NOMO-1 (cell line): ENCODE results near the gene DAPK1.

Source experiments
- DNase-seq, 2 experiments: peaks; one replicate each; lab custom pipeline; 2025; ENCODE audit not compliant: unreplicated experiment in 2 of 2; lab: John Stamatoyannopoulos, UW

The DAPK1 gene

DNA sequence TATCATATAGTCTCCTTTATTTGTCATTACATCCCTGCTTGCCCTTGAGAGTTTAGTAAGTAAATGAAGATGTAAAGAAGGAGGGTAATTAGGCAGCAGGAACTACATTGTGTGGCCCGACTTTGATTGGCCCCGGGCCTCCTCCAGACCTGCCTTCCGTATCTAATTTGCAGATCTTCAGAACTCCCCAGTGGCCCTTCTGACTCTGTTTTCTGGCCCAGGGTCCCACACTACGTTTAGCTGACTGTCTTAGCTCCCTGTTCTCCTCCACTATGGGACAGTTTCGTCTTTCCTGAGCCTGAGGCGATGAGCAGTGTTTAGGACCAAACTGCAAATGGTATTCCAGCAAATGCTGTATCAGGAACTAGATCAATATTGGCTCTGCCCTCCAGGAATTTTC, 206.7 kb downstream of the DAPK1 start:
- no peak for DNase-seq

DNA sequence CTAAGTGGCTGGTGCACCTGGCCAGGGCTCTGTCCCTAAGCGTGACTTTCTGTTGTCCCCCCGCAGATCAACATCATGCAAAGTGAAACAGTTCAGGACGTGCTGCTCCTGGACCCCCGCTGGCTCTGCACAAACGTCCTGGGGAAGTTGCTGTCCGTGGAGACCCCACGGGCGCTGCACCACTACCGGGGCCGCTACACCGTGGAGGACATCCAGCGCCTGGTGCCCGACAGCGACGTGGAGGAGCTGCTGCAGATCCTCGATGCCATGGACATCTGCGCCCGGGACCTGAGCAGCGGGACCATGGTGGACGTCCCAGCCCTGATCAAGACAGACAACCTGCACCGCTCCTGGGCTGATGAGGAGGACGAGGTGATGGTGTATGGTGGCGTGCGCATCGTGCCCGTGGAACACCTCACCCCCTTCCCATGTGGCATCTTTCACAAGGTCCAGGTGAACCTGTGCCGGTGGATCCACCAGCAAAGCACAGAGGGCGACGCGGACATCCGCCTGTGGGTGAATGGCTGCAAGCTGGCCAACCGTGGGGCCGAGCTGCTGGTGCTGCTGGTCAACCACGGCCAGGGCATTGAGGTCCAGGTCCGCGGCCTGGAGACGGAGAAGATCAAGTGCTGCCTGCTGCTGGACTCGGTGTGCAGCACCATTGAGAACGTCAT, 208.5 kb downstream of the DAPK1 start:
- DNase-seq: no peak

DNA sequence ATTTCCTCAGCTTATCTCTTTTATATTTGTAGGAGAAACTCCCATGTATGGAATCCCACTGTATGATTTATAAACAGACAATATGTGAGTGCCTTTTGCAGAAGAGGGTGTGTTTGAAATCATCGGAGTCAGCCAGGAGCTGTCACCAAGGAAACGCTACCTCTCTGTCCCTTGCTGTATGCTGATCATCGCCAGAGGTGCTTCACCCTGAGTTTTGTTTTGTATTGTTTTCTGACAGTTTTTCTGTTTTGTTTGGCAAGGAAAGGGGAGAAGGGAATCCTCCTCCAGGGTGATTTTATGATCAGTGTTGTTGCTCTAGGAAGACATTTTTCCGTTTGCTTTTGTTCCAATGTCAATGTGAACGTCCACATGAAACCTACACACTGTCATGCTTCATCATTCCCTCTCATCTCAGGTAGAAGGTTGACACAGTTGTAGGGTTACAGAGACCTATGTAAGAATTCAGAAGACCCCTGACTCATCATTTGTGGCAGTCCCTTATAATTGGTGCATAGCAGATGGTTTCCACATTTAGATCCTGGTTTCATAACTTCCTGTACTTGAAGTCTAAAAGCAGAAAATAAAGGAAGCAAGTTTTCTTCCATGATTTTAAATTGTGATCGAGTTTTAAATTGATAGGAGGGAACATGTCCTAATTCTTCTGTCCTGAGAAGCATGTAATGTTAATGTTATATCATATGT, 210.3 kb downstream of the DAPK1 start:
- peak in 1 of 2 experiments; percentile 25 for DNase-seq

DNA sequence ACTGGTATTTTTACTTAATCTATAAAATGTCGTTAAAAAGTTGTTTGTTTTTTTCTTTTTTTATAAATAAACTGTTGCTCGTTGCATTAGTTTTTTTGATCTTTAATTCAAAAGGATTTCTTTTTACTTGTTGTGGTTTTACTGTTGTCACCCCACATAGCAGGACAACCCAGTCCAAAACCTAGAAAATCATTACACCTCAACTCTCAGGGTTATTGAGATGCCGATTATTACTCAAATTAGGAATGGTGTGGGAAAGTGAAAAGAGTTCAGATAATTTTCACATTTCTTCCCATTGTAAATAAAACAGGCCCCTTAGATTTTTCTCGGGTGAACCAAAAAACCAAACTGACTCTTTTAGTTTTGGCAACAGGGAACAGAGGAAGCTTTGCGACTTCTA, 210.9 kb downstream of the DAPK1 start:
- DNase-seq: no peak

DNA sequence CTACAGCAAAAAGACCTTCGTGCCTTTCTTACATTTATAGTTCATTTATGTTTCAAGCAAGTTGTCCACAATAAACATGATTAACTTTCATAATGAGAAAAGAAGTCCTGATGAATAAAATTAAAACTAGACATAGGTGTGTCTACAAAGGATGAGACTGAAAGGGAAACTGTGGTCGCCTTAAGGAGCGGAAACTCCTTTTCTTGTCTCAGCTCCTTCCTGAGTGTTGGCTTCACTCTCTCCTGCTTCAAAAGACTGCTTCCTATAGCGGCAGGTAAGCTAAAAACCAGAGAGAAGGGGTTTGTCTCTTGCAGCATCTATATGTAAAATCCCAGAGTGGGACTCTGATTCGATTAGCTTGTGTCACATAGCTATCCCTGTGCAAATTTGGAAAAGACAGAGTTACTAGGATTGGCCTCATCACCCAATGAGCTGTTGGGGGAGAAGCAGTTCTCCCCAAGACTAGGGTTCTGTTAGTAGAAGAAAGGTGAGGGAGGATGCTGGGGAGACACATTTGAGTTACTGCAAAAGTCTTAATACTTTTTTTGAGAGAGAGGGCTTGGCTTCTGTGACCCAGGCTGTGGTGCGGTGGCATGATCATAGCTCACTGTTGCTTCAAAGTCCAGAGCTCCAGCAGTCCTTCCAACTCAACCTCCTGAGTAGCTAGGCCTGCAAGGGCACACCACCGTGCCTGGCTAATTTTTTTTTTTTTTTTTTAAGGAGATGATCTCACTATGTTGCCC, 211.5 kb downstream of the DAPK1 start:
- DNase-seq: no peak

DNA sequence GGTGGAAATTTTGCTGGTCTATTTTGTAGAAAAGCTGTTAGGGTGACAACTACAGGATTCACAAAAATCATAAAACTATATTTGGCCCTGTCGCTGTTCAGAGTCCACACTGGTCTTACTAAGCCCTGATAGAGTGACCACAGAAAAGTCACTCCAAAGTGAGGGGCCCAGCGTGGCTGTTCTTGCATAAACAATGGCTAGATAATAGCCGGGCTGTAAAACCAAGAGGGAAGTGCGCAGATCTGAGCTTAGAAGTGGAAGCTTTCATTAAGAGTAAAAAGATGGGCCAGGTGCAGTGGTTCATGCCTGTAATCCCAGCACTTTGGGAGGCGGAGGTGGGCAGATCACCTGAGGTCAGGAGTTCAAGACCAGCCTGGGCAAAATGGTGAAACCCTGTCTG, 212.8 kb downstream of the DAPK1 start:
- peak; percentile 22 to 35 for DNase-seq

DNA sequence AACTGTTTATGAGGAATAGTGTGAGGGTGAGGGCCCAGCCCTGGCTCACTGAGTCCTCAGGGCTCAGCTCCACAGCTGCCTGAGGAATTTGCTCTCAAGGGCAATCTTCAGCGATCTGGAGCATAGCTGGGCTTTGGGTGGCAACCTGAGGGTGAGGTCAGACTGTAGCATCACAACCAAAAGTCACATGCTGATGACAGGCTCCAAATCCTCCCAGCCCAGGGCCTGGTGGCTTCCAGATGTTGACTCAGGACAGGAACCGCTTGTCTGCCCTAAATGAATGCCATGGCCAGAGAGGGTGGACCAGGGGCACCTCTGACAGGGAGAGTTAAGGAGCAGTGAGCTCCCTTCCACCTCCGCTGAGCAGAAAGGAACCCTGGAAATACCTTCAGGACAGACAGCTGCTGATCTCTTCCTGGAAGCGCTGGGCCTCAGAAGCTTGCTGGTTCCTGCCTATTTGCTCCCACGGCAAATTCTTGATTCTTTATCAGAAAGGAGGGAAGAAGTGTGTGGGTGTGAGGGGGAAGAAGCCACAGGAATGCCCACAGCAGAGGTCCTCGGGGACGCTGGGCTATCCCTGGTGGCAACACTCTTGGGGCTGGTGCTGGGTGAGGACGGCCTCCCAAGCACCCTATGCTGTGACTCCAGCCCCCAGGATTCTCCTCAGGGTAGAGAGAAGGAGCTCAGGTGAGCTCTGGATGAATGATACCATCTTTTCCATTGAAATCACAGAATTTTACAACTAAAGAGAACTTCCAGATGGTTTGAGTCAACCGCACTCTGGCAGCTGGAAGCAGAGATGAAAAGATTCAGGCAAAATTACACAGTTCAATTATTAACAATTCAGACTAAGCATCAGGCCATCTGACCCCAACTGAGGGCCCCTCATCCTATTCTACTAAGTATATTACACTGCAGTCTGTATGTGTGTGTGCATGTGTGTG, 214.5 kb downstream of the DAPK1 start:
- no peak for DNase-seq

DNA sequence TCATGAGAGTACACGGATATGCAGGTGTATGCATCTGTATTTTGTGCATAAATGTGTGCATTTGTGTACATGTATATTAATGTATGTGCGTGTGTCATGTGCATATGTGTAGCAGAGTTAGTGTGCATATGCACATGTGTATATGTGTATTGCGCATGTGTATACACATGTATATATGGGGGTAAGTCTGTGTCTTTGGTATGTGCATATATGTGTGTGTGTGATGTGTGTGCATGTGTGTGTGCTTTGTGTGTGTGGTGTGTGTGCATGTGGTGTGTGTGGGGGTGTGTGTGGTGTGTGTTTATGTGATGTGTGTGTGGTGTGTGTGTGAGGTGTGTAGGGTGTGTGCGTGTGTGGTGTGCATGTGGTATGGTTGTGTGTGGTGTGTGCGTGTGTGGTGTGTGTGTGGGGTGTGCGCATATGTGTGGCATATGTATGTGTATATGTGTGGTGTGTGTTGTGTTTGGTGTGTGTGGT, 215.2 kb downstream of the DAPK1 start:
- DNase-seq: no peak

DNA sequence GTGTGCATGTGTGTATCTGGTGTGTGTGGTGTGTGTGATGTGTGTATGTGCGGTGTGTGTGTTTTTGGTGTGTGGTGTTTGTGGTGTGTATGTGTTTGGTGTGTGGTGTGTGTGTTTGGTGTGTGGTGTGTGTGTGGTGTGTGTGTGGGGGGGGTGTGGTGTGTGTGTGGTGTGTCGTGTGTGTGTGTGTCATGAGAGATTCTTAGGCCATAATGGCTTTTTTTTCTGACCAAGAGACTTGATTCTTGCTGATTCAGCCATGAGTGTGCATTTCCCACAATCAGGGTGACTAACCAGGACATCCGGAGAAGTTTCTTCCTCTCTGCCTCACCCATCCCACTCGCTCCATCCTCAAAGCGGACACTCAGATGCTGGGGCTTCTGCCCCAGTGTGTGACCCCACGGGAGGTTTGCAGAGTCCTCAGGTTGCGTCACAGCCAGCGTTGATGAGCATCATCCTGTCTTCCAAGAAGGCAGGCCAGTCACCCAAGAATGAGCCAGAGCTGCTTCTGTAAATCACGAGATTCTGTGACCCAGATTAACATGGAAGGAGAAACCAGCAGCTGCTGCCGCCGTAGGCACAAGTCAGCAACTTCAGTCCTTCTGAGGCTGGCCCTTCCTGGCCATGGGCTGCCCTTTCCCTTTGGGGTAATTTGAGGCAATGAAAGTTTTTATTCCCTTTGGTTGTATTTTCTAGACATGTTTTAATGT, 215.8 kb downstream of the DAPK1 start:
- peak; percentile 21 to 55 for DNase-seq

DNA sequence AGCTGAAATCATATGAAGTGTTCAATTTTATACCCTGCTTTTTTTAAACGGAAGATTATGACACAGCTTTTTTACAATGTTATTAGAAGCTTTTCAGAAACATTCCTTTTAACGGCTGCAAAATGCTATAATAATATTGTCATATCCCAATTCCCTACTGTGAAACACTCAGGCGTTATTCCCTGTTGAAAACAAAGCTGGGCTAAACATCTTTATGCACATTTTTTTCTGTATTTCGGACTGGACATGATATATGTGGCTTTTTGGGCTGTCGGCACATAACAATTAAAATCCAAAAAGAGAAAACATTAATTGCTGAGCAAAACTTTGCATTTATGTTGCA, 216.3 kb downstream of the DAPK1 start:
- no peak for DNase-seq

DNA sequence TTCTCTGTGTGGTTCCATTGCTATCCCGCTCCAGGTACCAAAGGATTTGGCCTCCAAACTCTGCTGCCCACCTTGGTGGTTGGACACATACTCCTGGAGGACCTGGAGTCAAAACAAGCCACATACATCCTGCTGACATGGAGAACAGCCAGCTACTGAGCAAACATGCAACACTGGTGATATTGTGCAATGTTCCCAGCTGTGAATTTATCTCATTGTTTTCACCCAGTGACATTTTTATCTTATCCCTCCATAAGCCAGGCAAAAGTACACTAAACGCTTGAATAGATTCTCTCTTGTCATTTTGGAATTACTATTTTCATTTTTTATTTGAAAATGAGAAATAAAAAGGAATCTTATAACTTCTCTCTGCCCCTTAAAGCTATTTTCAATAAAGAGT, 217.2 kb downstream of the DAPK1 start:
- peak in 1 of 2 experiments; percentile 35 for DNase-seq

DNA sequence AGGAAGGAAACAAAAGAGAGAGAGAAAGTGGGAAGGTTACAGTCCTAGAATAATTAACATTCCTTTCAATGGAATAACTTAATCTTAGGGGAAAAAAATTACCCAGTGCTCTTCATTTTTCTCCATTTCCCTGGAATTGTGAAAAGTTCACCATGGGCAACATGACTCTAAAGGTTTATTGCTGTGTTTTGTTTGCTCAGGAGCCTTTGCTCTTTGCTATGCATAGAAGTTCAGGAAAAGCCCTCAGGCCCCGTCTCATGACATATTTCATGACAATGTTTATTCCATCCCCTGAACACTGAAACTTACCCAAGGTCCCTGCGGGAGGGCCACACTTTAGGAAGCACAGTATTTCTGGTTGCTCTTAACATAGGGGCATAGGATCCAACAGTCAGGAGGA, 218.5 kb downstream of the DAPK1 start:
- no peak for DNase-seq

DNA sequence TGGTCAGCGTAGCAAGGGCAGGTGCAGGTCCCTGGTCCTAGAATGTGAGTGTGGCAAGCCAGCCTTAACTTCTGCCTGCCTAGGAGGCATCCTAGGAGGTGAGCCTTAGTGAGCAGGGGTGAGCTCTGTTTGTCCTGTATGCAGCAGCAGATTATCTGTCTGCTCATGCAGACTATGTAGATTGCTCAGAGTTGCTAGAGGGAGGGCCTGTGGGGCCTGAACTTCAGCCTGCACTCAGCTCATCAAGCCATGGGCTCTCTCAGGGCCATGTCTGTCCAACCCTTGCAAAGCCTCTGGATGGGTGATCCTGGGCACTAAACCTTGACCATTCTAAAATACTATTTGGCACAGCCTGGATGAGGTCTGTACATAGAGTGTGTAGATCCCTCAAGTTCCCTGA, 219.8 kb downstream of the DAPK1 start:
- DNase-seq: no peak

DNA sequence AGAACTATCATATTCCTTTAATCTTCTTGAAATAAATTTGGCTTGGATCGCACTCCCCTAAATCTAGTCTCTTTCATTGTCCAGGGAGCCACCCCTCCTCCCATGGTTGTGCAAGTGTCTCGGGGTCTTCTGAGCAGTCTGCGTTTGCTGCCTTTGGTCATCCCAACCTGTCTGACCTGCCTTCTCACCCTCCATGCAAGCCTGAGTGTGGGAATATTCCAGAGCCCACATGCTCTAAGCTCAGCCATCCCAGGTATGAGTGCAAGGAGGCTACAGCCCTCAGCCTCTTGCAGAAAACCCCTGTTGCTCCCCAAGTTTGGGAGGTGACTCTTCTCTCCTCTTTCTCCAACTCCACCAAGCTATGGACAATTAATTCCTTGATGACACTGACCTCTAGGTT, 220.6 kb downstream of the DAPK1 start:
- DNase-seq: no peak

DNA sequence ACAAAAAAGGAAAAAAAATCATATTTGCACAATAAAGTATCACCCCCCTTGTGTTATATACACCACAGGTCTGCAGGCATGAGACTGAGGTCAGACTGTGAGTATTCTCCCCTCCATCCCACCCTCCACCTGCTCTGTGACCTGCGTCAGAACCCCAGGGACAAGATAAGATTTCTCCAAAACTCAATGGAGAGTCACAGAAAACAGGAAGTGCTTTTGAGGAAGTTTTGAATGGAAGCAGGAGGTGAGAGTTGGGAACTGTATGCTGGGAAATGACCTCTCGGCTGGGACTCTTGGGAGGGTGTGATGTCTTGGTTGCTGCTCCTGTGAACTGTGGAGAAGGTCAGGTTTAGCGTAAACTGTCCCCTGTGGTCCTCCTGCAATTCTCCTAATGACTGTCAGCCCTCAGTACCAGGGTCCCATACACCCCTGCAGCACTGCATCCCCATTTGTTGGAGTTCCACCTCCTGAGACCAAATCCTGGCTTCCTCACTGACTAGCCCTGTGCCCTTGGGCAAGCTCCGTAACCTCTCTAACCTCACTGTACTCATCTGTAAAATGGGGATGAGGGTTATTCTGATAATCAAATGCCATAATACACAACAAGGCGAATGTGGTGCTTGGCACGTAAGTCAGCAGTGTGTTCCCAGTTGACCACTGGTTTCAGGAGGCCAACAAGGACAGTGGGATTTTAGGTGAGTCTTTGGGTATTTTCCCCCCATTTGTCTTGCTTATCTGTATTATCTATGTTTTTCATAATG, 221.4 kb downstream of the DAPK1 start:
- DNase-seq: no peak

DNA sequence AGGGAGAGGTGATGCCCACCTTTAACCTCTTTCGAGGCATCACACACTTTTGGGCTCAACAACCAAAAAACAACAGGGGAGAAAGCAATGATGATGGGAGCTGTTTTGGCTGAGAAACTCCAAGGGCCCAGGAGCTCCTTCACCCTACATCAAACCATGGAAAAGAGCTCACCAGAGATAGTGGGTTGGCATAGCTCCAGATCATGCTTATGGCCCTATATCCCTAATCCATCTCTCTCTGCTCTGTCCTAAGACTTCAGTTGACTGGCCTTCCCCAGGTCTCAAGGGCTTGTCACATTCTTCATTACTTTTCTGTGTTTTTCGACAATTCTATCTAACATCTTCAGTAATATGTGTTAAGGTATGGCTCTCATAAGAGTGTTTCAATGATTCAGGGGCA, 222.5 kb downstream of the DAPK1 start:
- no peak for DNase-seq

DNA sequence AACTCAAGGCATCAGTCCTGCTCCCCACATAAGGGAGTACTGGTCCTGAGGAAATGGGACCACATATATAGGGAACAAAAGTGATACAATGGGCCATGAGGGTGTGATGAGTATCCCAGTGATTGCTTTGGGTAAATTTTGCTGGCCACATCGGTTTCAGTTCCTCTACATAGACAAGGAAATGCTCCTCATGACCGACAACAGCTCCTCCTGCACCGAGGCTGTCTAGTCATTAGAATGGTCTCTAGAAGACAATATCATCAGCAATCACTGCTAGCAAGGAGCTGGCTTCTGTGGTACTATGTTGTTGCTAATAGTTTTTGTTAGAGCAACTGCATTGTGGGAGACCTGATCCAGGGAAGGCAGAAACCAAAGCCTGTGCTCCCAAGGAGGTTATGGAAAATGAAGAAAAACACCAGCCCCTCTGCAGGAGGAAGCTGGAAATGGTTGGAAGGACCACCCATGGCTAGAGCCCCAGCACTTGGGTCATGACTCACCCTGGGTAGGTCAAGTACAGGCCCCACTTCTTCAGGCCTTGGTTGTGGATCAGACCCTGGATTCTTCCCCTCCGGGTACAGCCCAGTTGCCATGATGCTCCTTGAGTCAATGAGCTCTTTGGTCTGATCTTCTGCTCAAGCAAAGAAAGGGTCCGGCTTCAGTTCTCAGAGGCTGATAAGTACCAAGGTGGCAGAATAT, 224.9 kb downstream of the DAPK1 start:
- DNase-seq: peak; percentile 45 to 77

DNA sequence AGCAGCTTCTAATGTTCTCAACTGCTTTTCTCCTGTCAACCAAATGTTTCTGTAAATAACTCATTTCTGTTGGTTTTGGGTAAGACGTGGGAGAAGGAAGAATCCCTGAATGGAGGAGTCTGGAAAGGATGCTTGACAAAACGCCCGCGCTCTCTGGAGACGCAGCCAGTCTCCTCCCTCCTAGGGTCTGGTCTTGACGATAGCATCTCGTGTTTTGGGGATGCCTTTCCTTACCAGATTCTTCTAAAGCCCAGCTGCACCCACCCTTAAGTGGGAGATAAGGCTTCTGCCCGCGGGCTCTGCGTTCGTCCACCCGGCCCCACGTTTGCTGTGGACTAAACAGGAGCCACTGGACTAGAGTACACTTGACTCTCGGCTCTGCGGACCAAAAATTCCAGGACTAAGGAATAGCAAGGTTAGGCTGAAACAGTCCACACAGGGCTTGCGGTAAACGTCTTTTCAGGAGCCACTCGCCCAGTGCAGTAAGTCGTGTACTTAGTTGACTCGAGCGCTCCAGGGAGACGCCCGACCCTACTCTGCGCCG, 227.8 kb downstream of the DAPK1 start:
- no peak for DNase-seq
